Panc1 (cell line): ENCODE results near the gene LMAN2L.

Source experiments
- CTCF ChIP-seq: fragments of 450-650 bp; IDR thresholded peaks from 2 replicates; pipeline ENCODE4 v1.5.1; 2017; ENCODE audit warnings: mild to moderate bottlenecking
- TCF7L2 ChIP-seq: IDR thresholded peaks from 2 replicates; pipeline ENCODE4 v1.6.1; 2011; ENCODE audit warnings: mild to moderate bottlenecking, low read depth, low read length, inconsistent platforms

GRCh38 chr2:96697476-96697875, 42.4 kb downstream of the LMAN2L start:
- TF ChIP-seq CTCF: no peak
- no peak for TF ChIP-seq TCF7L2
